ENCODE data around the gene RUFY2. TPM values are rescaled to one million over a fixed set of nuclear protein-coding genes. Genes with fewer than 3 reads are reported as not detected.
A peak's percentile ranks its signal among the peaks of the same experiment; 100 is the strongest.
"Not testable (repeated sequence)": the region's sequence is repeated elsewhere in the genome, so short reads cannot be mapped to it uniquely, and the experiment has no call there.

The RUFY2 gene
- total RNA-seq, result 10 to 100 TPM; 21.1 to 36.4 (median 29.8) TPM
- 10 to 100 TPM; 11.1 to 18.3 TPM for polyA plus RNA-seq
- long read RNA-seq, donor 1, partial matches to known transcripts, result 26 of 35 reads
- long read RNA-seq, donor 1, other reads (novel, unspliced or antisense), result 9 of 35 reads
- long read RNA-seq, donor 2, partial matches to known transcripts, result 0 of 1 reads
- long read RNA-seq, donor 2, other reads (novel, unspliced or antisense), result 0 of 1 reads
- long read RNA-seq, donor 3, partial matches to known transcripts, result 2 of 6 reads
- long read RNA-seq, donor 3, other reads (novel, unspliced or antisense), result 3 of 6 reads

- H3K4me3 ChIP-seq, result peak within 1 kb of the TSS; percentile 98
- H3K27me3 ChIP-seq, result no peaks in the 10 kb centered on the region
- TF ChIP-seq CTCF (IDR thresholded peaks at IDR 0.05) (peak; percentile 46 to 99 (median 96)), EP300 (IDR thresholded peaks at IDR 0.05) (no peak), POLR2A (IDR thresholded peaks at IDR 0.05) (peak; percentile 64)
- WGBS, 3 donors, result 0 to 1% (median 1%) methylated on average over 30 to 79 of the region's 79 CpGs
- H3K27ac ChIP-seq, result peak within 1 kb of the TSS; percentile 95 to 96
- H3K9me3 ChIP-seq, result no peaks in the 10 kb centered on the region
- no peaks in the 10 kb centered on the region for H3K4me1 ChIP-seq (ENCODE audit: insufficient read depth)
- intact Hi-C loops (cut with DNase I), result loop anchor here in 1 of 4 donors (10.0 kb wide), 2 partner anchors 318 to 488 kb away; partner anchors contain the start of gene CCAR1
- DNase-seq, result peak; percentile 81 to 91 (median 88)
- no peaks in the 10 kb centered on the region for H3K36me3 ChIP-seq
These were observed at the start of gene RUFY2 for GRCh38 chr10:68406815-68407548. RUFY2 (minus strand) TSS chr10:68407277; CDS start chr10:68407189, 88 bp downstream.

- H3K4me1 ChIP-seq (ENCODE audit: insufficient read depth); H3K27ac ChIP-seq; H3K4me3 ChIP-seq; H3K36me3 ChIP-seq; intact Hi-C loops (cut with DNase I); H3K9me3 ChIP-seq; H3K27me3 ChIP-seq: not testable (repeated sequence)
- 60 to 72% (median 71%) methylated on average over 7 of the region's 7 CpGs for WGBS, 3 donors
- DNase-seq, result peak in 3 of 5 donors; percentile 23 to 45 (median 35)
These were observed 42.6 kb upstream of the RUFY2 start for GRCh38 chr10:68449698-68450097.

GRCh38 chr10:68446179-68446578, 39.1 kb upstream of the RUFY2 start:
- Histone ChIP-seq H3K9me3 (no peaks in the 10 kb centered on the region), H3K36me3 (no peaks in the 10 kb centered on the region), H3K27ac (no peak overlapping the region), H3K27me3 (no peaks in the 10 kb centered on the region), H3K4me1 (ENCODE audit: insufficient read depth) (no peaks in the 10 kb centered on the region), H3K4me3 (no peak overlapping the region)
- DNase-seq, result no peak
- no peak for TF ChIP-seq CTCF (IDR thresholded peaks at IDR 0.05)
- TF ChIP-seq POLR2A (IDR thresholded peaks at IDR 0.05), result no peak
- TF ChIP-seq EP300 (IDR thresholded peaks at IDR 0.05), result no peak
- 81% methylated on average over 1 of the region's 1 CpG for WGBS, 3 donors
- intact Hi-C loops (cut with DNase I), result no loop called here

GRCh38 chr10:68442971-68443370, 35.9 kb upstream of the RUFY2 start:
- H3K27ac ChIP-seq, result no peak overlapping the region
- no peaks in the 10 kb centered on the region for H3K4me1 ChIP-seq (ENCODE audit: insufficient read depth)
- intact Hi-C loops (cut with DNase I), result no loop called here
- no peaks in the 10 kb centered on the region for H3K9me3 ChIP-seq
- DNase-seq, result no peak
- WGBS, 3 donors, result 91 to 96% (median 91%) methylated on average over 2 of the region's 2 CpGs
- H3K4me3 ChIP-seq, result no peak overlapping the region
- H3K36me3 ChIP-seq, result no peaks in the 10 kb centered on the region
- no peaks in the 10 kb centered on the region for H3K27me3 ChIP-seq
- TF ChIP-seq POLR2A (IDR thresholded peaks at IDR 0.05) (no peak), CTCF (IDR thresholded peaks at IDR 0.05) (no peak), EP300 (IDR thresholded peaks at IDR 0.05) (no peak)

- Histone ChIP-seq H3K27me3 (no peaks in the 10 kb centered on the region), H3K4me1 (ENCODE audit: insufficient read depth) (no peaks in the 10 kb centered on the region), H3K27ac (no peak overlapping the region), H3K9me3 (no peaks in the 10 kb centered on the region), H3K4me3 (no peak overlapping the region), H3K36me3 (no peaks in the 10 kb centered on the region)
- intact Hi-C loops (cut with DNase I), result no loop called here
- no peak for DNase-seq
- WGBS, 3 donors, result 95 to 97% (median 97%) methylated on average over 3 of the region's 3 CpGs
- no peak for TF ChIP-seq POLR2A (IDR thresholded peaks at IDR 0.05)
- no peak for TF ChIP-seq CTCF (IDR thresholded peaks at IDR 0.05)
- no peak for TF ChIP-seq EP300 (IDR thresholded peaks at IDR 0.05)
These were observed 33.8 kb upstream of the RUFY2 start for GRCh38 chr10:68440898-68441297.
